ENCODE measurements around the gene SRD5A3.

DNA sequence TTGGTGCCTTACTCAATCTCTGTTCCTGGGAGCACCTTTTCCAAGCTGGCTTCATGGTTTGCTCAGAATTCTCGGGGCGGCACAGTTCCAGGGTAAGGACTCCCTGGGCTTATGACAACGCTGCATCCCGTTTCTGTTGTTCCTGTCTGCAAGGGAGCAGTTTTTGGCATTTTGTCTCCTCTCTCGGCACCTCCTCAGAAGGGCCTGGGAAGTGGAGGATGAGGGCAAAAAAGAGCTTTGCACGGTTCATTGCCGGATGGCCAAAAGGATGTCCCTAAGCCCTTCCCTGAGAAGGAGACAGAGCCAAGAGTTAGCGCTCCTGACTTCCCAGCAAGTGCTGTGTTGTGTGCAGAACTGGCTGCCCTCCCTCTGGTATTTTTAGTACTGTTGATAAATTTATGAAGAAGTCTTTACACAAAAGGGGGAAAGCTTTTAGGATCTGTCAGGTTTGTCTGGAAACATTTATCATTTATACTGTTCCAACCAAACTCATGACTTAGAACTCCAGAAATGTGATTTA is 13.4 kb downstream of the SRD5A3 start:
- TF ChIP-seq, protein P1, sequence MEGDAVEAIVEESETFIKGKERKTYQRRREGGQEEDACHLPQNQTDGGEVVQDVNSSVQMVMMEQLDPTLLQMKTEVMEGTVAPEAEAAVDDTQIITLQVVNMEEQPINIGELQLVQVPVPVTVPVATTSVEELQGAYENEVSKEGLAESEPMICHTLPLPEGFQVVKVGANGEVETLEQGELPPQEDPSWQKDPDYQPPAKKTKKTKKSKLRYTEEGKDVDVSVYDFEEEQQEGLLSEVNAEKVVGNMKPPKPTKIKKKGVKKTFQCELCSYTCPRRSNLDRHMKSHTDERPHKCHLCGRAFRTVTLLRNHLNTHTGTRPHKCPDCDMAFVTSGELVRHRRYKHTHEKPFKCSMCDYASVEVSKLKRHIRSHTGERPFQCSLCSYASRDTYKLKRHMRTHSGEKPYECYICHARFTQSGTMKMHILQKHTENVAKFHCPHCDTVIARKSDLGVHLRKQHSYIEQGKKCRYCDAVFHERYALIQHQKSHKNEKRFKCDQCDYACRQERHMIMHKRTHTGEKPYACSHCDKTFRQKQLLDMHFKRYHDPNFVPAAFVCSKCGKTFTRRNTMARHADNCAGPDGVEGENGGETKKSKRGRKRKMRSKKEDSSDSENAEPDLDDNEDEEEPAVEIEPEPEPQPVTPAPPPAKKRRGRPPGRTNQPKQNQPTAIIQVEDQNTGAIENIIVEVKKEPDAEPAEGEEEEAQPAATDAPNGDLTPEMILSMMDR (IDR thresholded peaks at IDR 0.05; ENCODE audit: poor library complexity, severe bottlenecking) = no peak
- TF ChIP-seq, protein P2, sequence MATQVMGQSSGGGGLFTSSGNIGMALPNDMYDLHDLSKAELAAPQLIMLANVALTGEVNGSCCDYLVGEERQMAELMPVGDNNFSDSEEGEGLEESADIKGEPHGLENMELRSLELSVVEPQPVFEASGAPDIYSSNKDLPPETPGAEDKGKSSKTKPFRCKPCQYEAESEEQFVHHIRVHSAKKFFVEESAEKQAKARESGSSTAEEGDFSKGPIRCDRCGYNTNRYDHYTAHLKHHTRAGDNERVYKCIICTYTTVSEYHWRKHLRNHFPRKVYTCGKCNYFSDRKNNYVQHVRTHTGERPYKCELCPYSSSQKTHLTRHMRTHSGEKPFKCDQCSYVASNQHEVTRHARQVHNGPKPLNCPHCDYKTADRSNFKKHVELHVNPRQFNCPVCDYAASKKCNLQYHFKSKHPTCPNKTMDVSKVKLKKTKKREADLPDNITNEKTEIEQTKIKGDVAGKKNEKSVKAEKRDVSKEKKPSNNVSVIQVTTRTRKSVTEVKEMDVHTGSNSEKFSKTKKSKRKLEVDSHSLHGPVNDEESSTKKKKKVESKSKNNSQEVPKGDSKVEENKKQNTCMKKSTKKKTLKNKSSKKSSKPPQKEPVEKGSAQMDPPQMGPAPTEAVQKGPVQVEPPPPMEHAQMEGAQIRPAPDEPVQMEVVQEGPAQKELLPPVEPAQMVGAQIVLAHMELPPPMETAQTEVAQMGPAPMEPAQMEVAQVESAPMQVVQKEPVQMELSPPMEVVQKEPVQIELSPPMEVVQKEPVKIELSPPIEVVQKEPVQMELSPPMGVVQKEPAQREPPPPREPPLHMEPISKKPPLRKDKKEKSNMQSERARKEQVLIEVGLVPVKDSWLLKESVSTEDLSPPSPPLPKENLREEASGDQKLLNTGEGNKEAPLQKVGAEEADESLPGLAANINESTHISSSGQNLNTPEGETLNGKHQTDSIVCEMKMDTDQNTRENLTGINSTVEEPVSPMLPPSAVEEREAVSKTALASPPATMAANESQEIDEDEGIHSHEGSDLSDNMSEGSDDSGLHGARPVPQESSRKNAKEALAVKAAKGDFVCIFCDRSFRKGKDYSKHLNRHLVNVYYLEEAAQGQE (IDR thresholded peaks at IDR 0.05; ENCODE audit: borderline replicate concordance) = no peak
